NCI-H2081 (cell line): ENCODE measurements around the gene ARHGAP22.

Experiments used
- DNase-seq, 2 experiments: peaks; one replicate each; lab custom pipeline; 2025; lab: John Stamatoyannopoulos, UW

The ARHGAP22 gene

DNA sequence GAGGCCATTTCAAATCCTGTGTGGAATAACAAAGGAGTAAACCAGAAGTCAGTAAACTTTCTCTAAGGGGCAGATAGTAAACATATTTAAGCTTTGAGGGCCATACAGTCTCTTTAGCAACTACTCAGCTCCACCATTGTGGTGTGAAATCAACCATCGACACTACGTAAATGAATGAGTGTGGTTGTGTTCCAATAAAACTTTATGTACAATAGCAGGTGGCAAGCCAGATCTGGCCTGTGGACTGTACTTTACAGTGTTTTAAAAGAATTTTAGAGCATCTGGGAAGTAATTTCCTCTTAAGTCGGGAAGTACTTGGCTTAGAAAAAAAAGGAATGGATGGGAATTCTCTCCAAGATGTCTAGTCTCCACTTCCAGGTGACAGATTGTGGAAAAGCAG is 71.3 kb downstream of the ARHGAP22 start:
- DNase-seq = no peak

DNA sequence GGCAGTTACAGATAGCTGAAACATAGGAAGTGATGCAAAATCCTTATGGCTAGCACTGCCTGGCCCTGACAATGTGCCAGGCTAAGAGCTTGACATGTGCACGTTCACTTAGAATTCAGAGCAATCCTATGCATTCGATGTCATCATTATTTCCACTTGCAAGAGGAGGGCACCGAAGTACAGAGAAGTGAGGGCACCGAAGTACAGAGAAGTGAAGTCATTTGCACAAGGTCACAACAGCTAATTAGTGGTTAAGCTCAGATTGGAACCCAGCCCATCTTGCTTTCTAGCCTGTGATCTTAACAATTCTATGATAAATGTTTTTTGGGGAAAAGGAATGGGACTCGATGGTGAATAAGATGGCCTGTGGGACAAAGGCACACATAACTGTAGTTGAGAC is 73.4 kb downstream of the ARHGAP22 start:
- no peak for DNase-seq

DNA sequence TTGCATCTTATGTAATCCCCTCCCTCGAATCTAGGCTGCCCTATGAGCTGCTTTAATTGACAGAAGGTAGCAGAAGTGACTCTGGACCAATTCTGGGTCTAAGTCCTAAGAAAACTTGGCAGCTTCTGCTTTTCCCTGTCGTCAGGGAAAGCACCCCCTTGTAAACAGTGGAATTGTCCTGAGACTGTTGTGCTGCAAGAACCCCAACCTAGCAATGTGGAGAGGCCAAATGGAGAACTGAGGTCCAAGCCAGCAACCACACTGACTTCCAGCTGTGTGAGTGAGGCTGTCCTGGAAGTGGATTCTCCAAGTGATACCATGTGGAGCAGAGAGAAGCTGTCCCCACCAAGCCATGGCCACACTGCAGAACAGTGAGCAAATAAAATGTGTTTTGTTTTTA is 75.5 kb downstream of the ARHGAP22 start:
- no peak for DNase-seq

DNA sequence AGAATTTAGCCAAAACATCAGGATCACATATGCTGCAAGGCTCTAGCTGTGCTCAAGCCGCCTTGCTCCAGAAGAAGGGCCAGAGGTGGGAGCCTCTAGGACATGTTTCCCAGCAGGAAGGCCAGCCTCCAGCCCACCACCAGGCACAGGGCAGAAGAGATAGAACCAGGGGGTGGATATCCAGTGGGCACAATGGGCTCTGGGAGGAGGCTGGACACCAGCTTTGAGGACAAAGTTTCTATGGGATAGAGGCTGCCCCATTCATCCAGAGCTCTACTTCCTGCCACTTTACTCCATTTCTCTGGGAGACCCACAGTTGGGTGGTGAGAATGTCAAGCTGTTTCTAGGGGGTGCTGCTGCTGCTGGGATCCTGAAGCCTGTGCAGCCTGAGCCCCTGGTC is 77.1 kb downstream of the ARHGAP22 start:
- no peak for DNase-seq

DNA sequence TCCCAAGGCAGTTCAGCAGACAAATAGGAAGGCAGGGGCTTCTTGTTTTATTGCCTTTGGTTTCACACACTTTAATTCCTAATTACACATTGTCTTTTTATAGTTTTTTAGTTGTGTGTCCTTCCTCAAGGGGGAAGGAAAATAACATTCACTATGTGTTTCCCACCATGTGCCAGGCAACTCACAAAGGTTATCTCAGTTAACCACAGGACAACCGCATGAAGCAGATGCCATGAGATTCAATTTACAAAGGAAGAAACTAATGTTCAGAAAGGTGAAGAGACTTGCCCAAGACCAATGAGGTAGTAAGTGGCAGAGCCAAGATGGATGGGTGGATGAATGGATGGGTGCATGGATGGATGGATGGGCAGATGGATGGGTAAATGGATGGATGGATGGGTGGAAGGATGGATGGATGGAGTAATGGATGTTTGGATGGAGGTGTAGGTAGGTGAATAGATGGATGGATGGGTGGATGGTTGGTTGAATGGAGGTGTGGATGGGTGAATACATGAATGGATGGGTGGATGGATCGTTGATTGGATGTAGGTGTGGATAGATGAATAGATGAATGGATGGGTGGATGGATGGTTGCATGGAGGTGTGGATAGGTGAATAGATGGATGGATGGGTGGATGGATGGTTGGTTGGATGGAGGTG is 77.9 kb downstream of the ARHGAP22 start:
- no peak for DNase-seq

DNA sequence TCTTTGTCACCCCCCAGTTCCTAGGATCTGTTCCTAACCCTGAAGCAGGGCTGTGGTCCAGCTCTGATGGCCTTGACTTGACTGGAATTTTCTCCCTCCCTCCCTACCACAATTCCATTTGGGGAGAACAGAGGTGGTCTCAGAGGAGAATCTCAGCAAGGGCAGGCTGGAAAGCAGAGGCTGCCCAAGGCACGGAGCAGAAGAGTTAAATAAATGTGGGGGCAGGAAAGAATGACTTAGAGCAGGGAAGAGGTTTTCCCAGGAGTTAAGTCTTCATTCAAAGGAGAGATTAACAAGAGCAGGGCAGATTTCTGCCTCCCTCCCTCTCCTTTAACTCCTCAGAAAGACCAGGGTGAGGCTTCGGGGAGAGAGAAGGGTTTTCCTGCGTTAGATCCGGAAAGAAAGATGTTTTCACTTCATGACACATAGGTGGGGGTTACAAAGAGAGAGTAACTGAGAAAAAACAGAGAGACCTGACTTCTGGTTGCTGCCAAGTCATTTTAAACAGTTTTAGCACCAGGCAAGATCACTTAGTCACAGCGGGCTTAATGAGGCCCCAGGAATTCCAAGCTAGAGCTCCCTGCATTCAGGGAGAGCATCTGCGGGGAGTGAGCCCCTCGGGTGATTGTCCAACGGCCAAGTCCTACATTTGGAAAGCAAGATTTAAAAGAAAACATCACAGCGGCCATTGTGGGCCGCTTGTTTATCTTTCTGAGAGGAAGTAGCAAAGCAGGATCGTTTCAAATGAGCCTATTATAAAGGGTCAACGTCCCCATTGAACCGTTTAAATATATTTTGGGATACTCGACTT is 78.7 kb downstream of the ARHGAP22 start:
- DNase-seq = no peak

DNA sequence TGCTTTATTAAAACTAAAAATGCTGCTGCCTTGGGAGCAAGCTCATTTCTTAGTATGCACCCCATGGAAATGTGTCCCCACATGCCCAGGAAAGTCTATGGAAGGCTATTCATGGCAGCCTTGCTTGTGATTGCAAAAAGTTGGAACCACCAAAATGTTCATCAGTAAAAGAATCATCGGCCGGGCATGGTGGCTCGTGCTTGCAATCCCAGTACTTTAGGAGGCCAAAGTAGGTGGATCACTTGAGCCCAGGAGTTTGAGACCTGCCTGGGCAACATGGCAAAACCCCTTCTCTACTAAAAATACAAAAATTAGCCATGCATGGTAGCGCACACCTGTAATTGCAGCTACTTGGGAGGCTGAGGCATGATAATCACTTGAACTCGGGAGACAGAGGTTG is 79.8 kb downstream of the ARHGAP22 start:
- DNase-seq = no peak

DNA sequence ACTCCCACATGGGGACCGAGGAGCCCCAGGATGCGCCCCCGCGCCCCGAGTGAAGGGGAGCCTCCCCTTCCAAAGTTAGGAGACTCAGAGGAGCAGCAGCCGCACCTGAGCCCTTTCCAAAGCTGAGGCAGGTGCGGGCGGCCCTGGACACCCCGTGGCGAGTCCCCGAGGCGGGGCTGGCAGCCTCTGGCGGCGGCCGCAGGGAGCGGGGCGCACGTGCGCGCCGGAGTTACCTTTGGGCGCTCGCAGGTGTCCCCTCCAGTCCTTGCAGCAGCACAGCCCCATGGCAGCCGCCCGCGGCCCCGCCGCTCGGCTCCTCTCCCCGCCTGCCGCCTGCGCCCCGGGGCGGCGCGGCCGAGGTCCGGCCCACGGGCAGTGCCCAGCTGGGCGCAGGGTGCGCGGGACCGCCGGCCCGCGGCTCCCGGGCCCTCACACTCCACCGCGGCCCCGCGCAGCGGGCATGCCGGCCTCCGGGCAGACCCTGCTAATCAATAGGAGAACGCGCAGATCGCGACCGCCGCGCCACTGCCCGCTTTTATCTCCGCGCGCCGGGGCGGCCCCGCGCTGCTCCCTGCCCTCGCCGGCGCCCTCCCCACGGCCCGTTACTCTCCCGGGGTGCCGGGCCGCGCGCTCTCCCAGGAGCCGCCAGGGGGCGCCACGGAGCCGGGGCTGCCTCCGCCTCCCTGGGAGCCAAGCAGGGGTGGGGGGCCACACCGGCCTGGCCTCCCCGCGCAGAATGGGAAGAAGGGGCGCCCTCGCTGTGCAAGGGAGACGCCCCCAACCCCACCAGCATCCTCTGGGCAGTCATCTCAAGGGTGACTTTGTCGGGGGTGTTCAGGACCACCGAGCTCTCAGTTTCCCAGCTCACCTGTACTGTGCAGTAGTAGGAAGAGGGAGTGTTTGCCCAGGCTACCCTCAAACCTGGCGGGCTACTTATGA is 80.8 kb downstream of the ARHGAP22 start:
- DNase-seq = peak; percentile 10 to 11

DNA sequence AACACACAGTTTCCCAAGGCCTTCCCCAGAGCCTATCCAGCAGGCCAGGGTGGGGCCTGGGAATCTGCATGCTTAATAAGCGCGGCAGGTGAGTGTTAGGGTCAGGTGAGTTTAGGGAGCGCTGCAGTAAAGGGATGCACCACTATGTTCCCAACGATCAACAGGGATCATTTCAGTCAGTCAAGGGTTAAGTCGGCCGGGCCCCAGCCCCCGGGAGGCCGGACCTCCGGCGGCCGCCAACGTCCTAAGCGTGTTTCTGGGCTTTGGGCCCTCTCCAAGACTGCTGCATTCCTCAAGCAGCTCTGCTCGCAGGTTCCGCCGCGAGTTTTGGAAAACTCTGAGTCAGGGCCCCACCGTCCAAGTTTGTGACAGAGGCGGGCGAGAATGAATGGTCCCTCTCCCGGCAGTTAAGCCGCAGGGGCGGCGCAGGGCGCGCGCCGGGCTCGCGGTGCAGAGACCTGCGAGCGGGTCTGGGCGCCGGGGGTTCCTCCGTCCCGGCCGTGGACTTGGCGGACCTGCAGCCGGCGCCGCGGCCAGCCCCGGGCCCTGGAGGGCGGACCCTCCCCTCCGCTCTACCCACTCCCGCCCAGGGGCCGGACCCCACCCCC is 81.6 kb downstream of the ARHGAP22 start:
- no peak for DNase-seq

DNA sequence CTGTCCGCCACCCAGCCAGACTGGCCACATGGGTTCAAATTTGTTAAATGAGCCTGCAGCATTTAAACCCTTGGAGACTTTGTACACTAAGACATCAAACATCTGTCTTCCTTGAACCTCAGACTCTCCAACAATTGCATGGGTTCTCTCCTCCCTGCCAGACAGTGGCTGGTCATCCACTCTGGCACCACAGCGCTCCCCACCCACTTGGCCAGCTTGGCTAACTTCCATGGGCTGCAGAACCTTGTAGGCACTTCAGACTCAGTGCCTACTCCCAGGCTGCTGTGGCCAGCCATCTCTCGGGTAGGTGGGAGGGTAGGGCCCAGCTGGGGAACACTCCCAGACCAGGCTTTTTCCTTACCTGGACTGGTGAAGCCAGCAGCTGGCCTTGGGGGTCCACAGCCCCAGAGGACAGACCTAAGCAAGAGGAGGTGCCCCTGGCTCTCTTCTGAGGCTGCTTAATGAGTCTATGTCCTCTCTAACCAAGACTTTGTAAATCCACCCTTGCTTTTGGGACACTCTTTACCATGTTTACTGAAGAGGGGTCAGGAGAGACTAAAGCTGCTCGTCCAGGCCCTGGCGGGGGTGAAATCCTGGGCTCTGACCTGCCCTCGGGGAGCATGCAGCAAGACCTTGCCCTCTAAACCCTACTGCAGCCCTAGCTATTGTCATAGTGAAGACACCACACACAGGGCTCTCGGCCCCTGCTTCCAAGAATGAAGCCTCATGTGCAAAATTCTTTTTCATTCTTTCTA is 82.7 kb downstream of the ARHGAP22 start:
- DNase-seq = no peak

DNA sequence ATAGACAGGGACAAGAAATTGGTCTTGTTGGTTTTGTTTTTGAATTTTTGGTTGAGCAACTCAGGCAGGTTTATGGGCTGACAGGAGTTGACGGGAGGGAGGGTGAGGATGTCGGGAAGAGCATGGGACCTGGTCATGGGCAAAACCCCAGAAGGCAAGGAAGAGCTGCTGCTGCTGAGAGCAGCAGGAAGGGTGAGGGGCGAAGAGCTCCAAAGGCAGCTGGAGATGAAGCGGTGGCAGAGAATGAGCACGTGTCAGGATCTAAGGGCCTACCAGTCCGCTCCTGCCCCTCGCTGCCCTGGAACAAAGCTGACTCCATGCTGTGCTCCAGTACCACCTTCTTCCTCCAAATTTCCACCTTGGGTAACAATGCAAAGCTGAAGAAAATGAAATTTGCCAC is 84.3 kb downstream of the ARHGAP22 start:
- DNase-seq = no peak

DNA sequence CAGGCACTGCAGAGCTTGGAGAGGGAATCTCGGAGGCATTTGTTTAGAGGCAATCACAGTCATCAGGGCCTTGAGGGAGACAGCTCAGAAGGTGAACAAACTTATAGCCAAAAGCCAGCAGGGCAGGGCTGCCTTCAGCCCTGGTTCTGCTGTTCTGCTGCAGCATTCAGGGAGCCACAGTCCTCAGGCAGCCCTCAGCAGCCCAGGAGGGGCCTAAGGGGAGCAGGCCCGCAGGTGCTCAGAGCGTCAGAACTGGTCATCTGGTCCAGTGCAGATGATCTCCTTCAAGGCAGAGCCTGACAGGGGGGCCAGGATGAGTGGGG is 84.7 kb downstream of the ARHGAP22 start:
- DNase-seq = no peak

DNA sequence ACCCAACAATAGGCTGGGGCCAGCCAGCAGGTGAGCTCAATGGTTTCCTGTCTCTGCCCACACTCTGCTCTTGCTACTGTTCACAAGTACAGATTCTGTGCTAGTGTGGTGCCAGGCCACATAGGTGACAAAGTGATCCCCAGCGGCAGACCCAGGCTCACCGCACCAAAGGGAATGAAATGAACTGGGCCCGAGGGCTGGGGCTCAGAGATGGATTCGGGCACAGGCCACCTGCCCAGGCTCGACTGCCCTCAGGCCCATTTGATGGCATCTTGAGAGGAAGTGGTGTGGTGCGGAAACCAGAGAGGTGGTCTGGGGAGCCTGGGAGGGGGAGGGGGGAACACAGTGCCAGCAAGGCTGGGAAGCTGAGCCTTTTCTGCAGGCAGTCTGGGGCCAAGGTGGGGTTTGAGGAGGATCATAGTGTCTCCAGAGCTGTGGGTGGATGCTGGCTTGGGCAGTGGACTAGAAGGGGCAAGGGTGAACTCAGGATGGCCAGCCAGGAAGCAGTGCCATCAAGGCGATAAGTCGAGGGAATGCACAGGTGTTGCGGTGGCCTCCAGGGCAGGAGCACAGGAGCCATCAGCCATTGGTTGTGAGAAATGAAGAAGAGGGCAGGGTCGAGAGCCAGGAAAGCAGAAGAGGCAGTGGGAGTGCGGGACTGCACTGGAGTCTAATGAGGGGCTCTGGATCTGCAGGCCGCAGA is 85.2 kb downstream of the ARHGAP22 start:
- DNase-seq = no peak

DNA sequence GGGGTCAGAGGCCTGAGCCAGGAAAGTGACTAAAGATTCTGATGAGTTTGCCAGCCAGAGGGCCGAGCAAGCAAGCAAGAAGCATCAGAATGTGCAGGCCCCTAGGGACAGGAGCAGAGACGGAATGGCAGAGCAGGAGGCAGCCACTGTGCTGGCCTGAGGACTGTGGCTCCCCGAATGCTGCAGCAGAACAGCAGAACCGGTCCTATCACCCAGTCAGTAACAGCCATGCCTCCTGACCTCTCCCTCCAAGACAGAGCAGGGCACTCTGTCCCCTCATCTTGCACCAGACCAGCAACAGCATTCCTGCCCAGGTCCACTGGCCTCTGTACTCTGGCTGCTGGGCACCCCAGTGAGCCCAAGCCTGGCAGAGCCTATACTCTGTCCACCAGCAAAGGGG is 85.9 kb downstream of the ARHGAP22 start:
- no peak for DNase-seq

DNA sequence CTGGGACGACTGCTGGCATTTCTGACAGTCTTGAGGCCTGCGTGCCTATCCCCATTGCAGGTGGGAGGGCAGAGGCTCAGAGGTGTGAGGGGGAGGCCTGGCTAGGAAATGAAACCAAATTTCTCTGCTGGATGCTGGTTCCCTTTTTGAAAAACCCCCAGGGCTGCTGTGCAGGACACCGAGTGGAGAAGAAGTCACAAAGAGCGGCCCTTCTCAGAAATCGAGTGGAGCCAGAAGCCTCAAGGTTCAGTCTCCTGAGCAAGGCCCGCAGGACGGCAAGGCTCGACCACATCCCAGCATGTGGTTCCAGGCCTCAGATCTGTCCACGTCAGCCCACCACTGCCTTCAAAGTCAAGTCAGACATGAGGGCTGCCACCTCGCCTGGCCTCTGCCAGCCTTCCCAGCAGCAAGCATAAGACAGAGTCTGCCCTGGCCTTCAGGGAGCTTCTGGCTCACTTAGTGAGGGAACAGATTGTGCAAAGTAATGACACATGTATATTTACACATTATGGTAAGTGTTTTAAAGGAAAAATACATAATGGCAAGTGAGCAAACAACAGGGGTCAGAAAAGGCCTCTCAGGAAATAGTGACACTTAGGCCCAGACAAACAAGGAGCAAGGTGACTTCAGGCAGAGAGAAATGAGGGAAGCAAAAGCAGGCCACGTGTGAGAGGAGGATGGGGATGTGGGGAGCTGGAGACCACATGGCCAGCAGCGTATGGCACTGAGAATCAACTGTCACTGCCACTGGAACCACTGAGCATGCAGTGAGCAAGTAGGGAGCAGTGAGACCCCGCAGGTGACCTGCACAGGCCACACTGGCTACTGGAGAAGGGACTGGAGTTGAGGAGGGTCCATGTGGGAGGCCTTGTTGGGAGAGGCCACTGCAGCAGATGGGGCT is 86.7 kb downstream of the ARHGAP22 start:
- no peak for DNase-seq

DNA sequence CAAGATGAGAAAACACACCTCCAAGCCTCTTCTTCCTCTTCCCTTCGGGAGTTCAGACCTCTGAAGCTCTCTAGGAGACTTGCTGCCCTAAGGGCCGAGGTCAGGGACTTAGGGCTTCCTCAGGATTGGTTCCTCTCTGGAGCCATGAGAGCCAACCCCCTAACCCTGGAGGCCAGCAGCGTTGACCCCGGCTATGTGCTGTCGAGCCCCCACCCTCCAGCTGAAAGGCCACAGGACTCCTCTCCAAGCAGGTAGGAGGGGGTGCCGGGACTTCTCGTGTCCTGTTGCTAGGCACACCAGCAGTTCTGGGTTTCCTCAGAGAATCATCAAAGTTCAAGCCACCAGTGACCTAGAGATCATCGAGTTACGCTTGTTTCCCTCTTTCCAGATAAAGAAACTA is 87.4 kb downstream of the ARHGAP22 start:
- no peak for DNase-seq

DNA sequence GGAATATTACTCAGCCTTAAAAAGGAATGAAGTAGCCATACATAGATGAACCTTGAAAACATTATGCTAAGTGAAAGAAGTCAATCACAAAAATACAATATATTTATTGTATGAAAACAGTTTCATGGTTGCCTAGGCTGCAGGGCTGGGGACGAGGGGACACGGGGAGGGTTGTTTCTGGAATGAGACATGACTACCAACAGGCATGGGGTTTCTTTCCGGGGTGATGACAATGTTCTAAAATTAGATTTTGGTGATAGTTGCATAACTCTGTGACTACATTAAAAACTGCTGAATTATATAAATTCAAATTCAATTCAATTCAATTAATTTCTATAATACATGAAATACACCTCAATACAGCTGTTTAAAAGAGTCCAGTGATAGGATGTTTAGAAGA is 88.0 kb downstream of the ARHGAP22 start:
- DNase-seq = no peak

DNA sequence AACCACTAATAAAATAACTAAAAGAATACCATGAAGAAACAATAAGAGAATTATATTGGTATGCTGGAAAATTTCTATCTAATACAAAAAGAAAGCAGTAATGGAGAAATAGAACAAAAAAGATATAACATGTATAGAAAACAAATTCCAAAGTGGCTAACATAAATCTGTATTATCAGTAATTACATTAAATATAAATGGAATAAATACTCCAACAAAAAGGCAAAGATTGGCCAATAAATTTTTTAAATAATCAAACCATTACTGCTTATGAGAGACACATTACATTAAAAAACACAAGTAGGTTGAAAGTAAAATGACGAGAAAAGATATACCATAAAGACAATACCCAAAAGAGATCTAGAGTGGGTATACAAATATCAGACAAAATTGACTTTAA is 90.0 kb downstream of the ARHGAP22 start:
- no peak for DNase-seq

DNA sequence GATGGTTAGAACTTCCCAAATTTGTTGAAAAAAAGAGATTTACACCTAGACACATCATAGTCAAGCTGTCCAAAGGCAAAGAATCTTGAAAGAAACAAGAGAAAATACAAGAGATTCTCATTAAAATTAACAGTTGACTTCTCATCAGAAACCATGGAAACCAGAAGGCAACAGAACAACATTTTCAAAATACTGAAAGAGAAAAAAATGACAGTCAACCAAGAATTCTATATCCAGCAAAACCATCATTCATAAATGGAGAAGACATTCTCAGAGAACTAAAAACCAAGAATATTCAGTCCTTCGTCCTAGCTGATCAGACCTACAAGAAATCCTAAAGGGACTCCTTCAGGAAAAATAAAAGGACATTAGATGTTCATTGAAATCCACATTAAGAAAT is 90.6 kb downstream of the ARHGAP22 start:
- DNase-seq = no peak

DNA sequence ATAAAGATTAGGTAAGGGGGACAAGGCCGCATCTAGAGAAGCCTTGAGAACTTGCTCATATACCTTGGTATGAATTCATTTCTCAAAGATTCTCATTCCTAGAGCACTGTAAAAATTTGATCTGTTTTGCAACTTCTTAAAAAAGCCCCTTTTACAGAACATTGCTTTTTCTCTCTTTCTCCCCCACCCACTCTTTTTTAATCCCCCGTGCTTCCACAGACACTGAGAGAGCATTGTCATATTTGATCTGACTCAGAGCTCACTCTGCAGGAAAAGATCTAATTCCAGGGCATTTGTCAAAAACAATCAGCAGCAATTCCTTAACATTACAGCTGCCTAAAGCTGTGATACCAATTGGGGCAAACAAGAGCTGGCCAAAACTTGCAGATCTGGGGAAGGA is 92.0 kb downstream of the ARHGAP22 start:
- DNase-seq = no peak
